AG04450 (cell line): ENCODE measurements around the gene BCL2L15. TPM values are rescaled to one million over a fixed set of nuclear protein-coding genes. Genes with fewer than 3 reads are reported as not detected.
A peak's percentile ranks its signal among the peaks of the same experiment; 100 is the strongest.

Experiments
- CTCF ChIA-PET: fragments of 300-600, 350-600 bp; formaldehyde crosslinking; extraction: SDS; loops from one replicate; lab custom pipeline; 2022; ENCODE audit warnings: antibody characterized with exemption, inconsistent platforms; lab: Charles Lee
- POLR2A ChIA-PET: fragments of 350-600 bp; formaldehyde crosslinking; extraction: SDS; loops from one replicate; lab custom pipeline; 2021; ENCODE audit warnings: antibody characterized with exemption, inconsistent platforms; lab: Yijun Ruan, JAX
- DNase-seq: peaks from one replicate; pipeline ENCODE4 v3.0.0-alpha.2; 2011; ENCODE audit warnings: low read depth, low spot score
- H3K27ac ChIP-seq: one replicate; pipeline ENCODE4 v1.5.1; 2012; ENCODE audit warnings: low read depth, low read length, control low read depth
- H3K27me3 ChIP-seq: one replicate; pipeline ENCODE4 v1.6.0; 2012; ENCODE audit warnings: low read length; ENCODE audit not compliant: control insufficient read depth, insufficient read depth
- H3K4me3 ChIP-seq: 2 replicates; pipeline ENCODE4 v1.5.1; 2011; ENCODE audit warnings: mild to moderate bottlenecking, low read depth, low read length, control low read depth
- H3K9me3 ChIP-seq: 2 replicates; pipeline ENCODE4 v1.5.1; 2012; ENCODE audit warnings: low read length; ENCODE audit not compliant: control insufficient read depth, insufficient read depth
- CTCF ChIP-seq: IDR thresholded peaks from 2 replicates; pipeline ENCODE4 v1.5.1; 2011; ENCODE audit warnings: low read depth, low read length, control low read depth, inconsistent platforms
- polyA plus RNA-seq: library from polyadenylated mRNA; depleted of rRNA; stranded (reverse); fragments of >200 nt; gene quantifications from 2 replicates; pipeline ENCODE4 v1.2.3, GENCODE V29; 2011

BCL2L15 gene
- polyA plus RNA-seq, 1 experiment: 0.12 TPM

DNA sequence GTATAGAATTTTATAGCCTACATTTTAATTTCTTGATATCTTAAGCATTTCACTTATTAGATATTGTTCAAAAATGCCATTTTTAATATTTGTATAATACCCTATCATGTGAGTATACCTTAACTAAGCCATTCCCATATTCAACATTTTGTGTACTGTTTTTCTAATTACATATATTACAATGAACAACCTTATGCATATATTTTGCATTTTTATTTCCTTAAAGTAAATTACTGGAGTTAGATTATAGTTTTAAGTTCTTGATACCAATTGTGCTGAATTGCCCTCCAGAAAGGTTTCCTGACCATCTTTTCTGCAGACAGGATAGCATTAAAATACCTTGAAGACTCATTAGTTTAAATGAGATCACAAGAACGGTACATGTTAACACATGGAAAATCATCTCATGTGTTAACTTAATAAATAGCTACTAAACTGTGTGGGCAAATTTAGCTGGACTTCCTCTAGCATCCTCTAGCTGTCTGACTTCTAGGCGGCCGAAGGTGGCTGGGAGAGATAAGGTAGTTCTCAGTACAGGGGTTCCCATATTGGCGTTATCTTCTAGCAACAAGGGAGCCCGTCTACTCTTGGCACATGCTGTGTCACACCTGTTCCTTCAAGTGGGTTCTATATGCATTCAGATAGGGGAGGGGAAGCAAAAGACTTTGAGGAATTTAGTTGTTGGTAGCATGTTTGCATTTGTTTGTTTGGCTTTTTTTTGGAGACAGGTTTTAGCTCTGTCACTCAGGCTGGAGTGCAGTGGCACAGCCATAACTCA lies 26.7 kb upstream of the BCL2L15 start:
- TF ChIP-seq CTCF: no peak
- CTCF ChIA-PET: no interaction called here

DNA sequence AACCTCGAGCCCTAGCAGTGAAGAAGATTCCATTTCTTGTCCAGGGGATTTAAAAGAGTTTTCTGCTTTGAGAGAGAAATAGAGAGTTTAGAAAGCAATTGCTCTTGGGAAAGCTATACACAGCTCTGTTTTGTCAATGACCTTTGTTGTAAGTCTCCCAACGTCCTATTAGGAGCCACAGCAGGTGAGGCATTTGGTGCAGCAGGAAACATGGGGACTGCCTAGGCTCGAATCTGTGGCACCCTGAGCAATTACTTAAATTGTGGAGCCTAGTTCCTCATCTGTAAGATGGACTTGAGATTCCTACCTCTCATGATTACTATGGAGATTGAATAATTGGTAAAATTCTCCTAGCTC lies 25.9 kb upstream of the BCL2L15 start:
- DNase-seq: no peak
- POLR2A ChIA-PET: interaction anchor here (1.2 to 1.7 kb wide), 3 partner anchors 8 to 17 kb away, joined by 4 to 8 read pairs (median 4); partner anchors contain the start of genes AP4B1, DCLRE1B and HIPK1

More for the DNA sequence above, 26.7 kb upstream of the BCL2L15 start:
- no peaks in the 10 kb centered on the region for H3K9me3 ChIP-seq
- no peak overlapping the region for H3K27ac ChIP-seq
- POLR2A ChIA-PET: interaction anchor here (0.6 kb wide), 1 partner anchor 11 kb away, joined by 3 read pairs; no protein-coding TSS in a partner anchor
- no peaks in the 10 kb centered on the region for H3K27me3 ChIP-seq
- no peak overlapping the region for H3K4me3 ChIP-seq
- no peak for DNase-seq

DNA sequence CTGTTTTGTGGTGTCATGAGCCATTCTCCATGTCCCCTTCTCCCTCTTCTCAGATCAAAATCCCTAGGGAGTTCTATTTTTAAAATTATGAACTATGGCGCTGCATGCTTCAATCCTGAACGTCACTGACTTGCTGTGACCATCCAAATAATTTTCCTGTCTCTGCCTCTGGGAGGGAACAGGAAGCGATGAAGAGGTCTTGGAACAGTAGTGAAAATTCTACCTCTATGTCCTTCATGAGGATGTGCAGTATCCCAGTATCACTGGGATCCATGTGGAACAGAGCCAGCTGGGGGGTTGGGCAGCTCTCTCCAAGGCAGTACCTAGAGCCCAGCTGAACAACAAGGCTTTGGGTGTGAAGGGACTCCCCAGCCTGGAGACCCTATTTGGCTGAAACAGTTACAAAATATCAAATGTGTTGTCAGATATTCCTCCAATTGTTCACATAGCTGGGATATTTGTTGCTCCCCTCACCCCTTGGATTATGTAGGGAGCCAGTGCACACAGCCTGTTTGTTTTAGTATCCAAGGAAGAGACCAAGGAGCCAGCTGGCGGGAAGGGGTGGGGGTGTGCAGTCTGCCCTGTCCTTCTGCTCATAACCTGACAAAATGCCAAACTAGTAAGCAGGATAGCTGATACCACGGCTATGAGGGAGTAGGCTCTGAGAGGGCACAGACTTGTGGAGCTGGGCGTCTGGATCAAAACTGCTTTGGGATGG lies 25.4 kb upstream of the BCL2L15 start:
- Histone ChIP-seq H3K27me3 (no peaks in the 10 kb centered on the region), H3K27ac (peak overlapping the region; percentile 43), H3K9me3 (no peaks in the 10 kb centered on the region), H3K4me3 (no peak overlapping the region)
- ChIA-PET POLR2A (interaction anchor here (0.6 to 1.7 kb wide), 4 partner anchors 8 to 243 kb away, joined by 3 to 8 read pairs (median 4); partner anchors contain the start of genes AP4B1, DCLRE1B and HIPK1), CTCF (interaction anchor here (0.9 to 1.2 kb wide), 4 partner anchors 18 to 433 kb away, joined by 3 to 5 read pairs (median 3); no protein-coding TSS in a partner anchor)
- TF ChIP-seq CTCF: no peak
- DNase-seq: peak; percentile 69

More for the DNA sequence above, 25.9 kb upstream of the BCL2L15 start:
- no peaks in the 10 kb centered on the region for H3K27me3 ChIP-seq
- no peak for TF ChIP-seq CTCF
- no peak overlapping the region for H3K4me3 ChIP-seq
- CTCF ChIA-PET: interaction anchor here (0.9 to 1.2 kb wide), 4 partner anchors 17 to 432 kb away, joined by 3 to 5 read pairs (median 3); no protein-coding TSS in a partner anchor
- H3K27ac ChIP-seq: peak overlapping the region; percentile 43
- H3K9me3 ChIP-seq: no peaks in the 10 kb centered on the region

GRCh38 chr1:113905435-113905861 lies 18.1 kb upstream of the BCL2L15 start:
- DNase-seq: no peak
- POLR2A ChIA-PET: interaction anchor here (1.3 to 3.9 kb wide), 3 partner anchors 8 to 93 kb away, joined by 4 to 54 read pairs (median 8); partner anchors contain the start of genes HIPK1 and RSBN1
- no peaks in the 10 kb centered on the region for H3K9me3 ChIP-seq
- H3K4me3 ChIP-seq: peak overlapping the region; percentile 85
- H3K27ac ChIP-seq: no peak overlapping the region
- no peaks in the 10 kb centered on the region for H3K27me3 ChIP-seq
- CTCF ChIA-PET: interaction anchor here (0.6 to 3.7 kb wide), 6 partner anchors 12 to 764 kb away, joined by 3 to 27 read pairs (median 4); partner anchors contain the start of gene HIPK1
- TF ChIP-seq CTCF: no peak
